HFF-Myc (cell line): ENCODE data around the gene TMEM9.

Source experiments
- DNase-seq: peaks from one replicate; pipeline ENCODE4 v3.0.0-alpha.2; 2011; ENCODE audit warnings: low read depth; ENCODE audit errors: extremely low read depth
- H3K4me3 ChIP-seq: replicated peaks from 2 replicates; pipeline ENCODE4 v1.5.1; 2011; ENCODE audit warnings: low read depth, mild to moderate bottlenecking, control low read depth, low read length
- CTCF ChIP-seq: IDR thresholded peaks from 2 replicates; pipeline ENCODE4 v1.5.1; 2012; ENCODE audit warnings: mild to moderate bottlenecking, low read depth, low read length, control low read depth; ENCODE audit errors: missing control alignments

The TMEM9 gene

GRCh38 chr1:201128962-201129361, 25.3 kb downstream of the TMEM9 start:
- TF ChIP-seq CTCF = no peak
- DNase-seq = no peak
- H3K4me3 ChIP-seq = no peak overlapping the region

DNA sequence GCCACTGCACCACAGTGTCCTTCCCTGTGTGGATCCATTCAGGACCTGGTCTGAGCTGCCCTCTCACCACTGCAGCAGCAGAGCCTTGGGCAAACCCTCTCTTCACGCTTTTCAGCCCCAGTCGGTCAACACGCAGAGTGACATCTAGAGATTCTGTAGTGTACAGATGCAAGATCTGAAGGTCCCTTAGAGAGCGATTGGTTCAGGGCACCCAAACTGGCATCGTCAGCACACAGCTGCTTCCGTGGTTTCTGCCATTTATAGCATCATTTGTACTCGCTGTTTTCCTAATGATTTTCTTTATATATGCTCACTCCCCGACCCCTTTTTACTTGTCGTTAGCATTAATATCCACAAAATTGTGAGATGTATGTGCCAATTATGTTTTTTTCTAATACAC, 25.8 kb downstream of the TMEM9 start:
- TF ChIP-seq CTCF = no peak
- H3K4me3 ChIP-seq = no peak overlapping the region
- DNase-seq = no peak

DNA sequence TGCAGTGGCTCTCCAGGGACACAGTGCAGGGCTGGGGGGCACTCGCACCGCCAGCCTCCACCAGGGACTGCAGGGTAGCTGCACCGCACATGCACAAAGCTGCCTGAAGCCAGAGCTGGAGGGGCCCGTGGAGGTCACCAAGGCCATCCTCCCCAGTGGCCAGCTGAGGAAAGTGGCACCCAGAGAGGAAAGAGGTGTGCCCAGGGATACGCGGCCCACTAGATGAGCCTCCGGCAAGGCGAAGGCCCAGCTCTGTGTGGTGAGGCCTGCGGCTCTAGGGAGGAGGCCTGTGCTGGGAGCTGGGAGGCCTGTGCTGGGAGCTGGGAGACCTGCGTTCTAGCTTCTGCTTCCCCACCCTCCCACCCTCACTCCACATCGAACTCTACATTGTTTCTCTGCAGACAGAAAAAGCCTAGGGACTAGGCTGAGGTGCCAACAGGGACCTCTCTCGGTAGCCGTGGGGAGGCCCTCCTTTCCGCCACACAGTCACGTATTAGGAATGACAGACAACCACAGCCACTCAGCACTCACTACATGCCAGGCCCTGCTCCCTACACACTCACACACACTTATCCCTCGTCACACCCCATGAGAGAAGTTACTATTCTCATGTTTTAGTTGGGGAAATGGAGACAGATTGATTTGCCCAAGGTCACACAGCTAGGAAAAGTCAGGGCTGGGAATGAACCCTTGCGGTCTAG, 26.4 kb downstream of the TMEM9 start:
- DNase-seq = no peak
- H3K4me3 ChIP-seq = no peak overlapping the region
- no peak for TF ChIP-seq CTCF

- H3K4me3 ChIP-seq = no peak within 1 kb of the TSS
- DNase-seq = no peak
- no peak for TF ChIP-seq CTCF
Observed at GRCh38 chr1:201126832-201127754, 27.2 kb downstream of the TMEM9 start, which contains the start of gene ASCL5. TSS of gene ASCL5 (minus strand) at chr1:201127184. CDS start at chr1:201115372, 11,812 bp downstream.

GRCh38 chr1:201126463-201126831, 27.8 kb downstream of the TMEM9 start:
- no peak for TF ChIP-seq CTCF
- no peak for DNase-seq
- H3K4me3 ChIP-seq = no peak overlapping the region

DNA sequence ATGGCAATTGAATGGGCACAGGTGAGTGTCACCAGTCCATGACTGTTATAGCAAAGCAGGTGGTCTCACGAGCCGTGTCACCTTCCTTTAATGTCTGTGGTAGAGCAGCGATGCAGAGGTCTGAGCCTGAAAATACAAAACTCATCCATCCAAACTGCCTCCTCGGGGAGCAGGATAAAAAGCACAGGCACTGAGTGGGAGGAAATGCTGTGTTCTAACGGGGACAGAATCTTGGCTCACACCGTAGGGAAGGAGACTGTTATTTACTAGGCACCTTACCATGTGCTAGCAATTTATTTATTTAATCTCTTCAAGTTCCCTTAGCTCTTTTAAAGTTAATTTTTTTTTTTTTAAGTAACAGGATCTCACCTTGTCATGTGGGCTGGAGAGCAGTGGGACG, 28.5 kb downstream of the TMEM9 start:
- H3K4me3 ChIP-seq = no peak overlapping the region

More for the DNA sequence above, 28.5 kb downstream of the TMEM9 start:
- TF ChIP-seq CTCF = no peak
- DNase-seq = no peak
